ENCODE results near the gene TPGS1. TPM values are rescaled to one million over a fixed set of nuclear protein-coding genes. Genes with fewer than 3 reads are reported as not detected.

TPGS1 gene
- polyA plus RNA-seq, 3 donors from 2014 or later, result 28.8 to 63.6 (median 37.0) TPM

DNA sequence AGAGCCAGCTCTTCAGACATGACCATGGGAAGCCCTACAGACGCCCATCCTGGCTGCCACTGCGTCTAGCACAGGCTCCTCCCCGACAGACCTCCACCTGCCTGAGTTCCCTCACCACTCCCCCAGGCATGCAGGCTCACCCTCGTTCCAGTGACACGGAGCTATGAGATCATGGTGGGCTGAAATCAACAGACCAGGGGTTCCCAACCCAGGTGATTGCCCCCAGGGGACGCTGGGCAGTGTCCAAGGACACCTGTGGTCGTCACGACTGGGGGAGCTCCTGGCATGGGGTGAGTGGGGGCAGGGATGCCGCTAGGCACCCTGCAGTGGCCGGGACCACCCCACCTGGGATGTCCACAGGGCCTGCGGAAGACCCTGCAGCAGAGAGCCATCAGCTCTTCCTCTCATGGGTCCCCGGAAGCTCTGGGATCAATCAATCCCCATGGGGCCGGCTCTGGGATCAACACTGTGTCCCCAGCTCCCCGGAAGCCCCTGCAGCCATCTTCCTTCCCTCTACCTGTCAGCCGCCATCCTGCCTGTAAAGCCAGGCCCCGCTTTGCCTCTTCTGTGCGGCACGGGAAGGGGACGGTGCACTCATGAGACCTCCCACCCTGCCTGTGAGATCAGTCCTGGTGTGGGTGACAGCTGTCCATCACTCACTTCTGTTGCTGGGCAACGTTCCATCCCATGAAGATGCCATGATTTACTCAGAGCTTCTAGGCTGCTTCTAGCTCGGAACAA lies 23.8 kb upstream of the TPGS1 start:
- H3K9me3 Mint-ChIP-seq, result peaks cover 0 to 6% (median 4%) of the 10 kb centered on the region in 6 donors
- peaks cover 13% of the 10 kb centered on the region in 2 donors for H3K4me1 Mint-ChIP-seq
- no peak for DNase-seq
- no peaks in the 10 kb centered on the region for H3K36me3 Mint-ChIP-seq
- H3K4me3 Mint-ChIP-seq, result no peak overlapping the region
- H3K27ac Mint-ChIP-seq, result no peak overlapping the region
- peaks cover 16 to 27% (median 25%) of the 10 kb centered on the region in 3 donors for H3K27me3 Mint-ChIP-seq (ENCODE audit: low read depth in 3 of 3)

- Mint-ChIP-seq H3K9me3 (peaks cover 0 to 6% (median 4%) of the 10 kb centered on the region in 6 donors), H3K36me3 (no peaks in the 10 kb centered on the region), H3K4me3 (no peak overlapping the region), H3K4me1 (peaks cover 13% of the 10 kb centered on the region in 2 donors), H3K27me3 (ENCODE audit: low read depth in 3 of 3) (peaks cover 13 to 25% (median 24%) of the 10 kb centered on the region in 3 donors), H3K27ac (no peak overlapping the region)
- no peak for DNase-seq
Measured at GRCh38 chr19:484494-484893, 22.8 kb upstream of the TPGS1 start.

- peaks cover 10 to 21% (median 18%) of the 10 kb centered on the region in 3 donors for H3K27me3 Mint-ChIP-seq (ENCODE audit: low read depth in 3 of 3)
- H3K27ac Mint-ChIP-seq, result no peak overlapping the region
- no peak for DNase-seq
- H3K9me3 Mint-ChIP-seq, result peaks cover 0 to 6% (median 4%) of the 10 kb centered on the region in 6 donors
- H3K4me1 Mint-ChIP-seq, result peaks cover 8 to 13% of the 10 kb centered on the region in 2 donors
- H3K36me3 Mint-ChIP-seq, result no peaks in the 10 kb centered on the region
- H3K4me3 Mint-ChIP-seq, result no peak overlapping the region
Measured at GRCh38 chr19:485077-485476, 22.2 kb upstream of the TPGS1 start.

DNA sequence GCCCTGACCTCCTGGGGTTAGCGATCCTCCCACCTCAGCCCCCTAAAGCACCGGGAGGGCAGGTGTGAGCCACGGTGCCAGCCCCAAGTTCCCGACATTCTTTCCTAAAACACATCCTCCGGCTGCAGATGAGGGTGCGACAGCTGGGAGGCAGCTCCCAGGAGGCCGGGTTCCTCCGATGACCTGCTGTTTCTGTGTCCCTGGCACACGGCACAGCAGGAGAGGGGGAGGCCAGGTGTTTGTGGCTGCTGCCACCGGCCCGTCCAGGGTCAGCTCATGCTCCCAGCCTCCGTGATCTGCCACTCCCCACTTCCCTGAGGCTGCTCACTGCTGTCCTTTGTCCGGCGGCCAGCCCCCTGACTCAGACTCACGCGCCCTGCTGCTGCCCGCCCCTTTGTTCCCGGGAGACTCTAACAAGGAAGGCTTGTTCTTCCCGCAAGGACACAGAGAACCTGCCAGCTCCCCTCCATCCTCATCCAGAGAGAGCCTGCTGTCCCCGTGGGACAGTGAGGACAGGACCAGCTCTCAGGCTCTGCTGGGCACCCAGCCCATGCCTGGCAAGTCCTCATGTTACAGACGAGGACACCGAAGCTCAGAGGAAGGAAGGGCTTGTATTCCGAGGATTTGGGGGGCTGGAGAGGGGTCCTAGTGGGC lies 21.6 kb upstream of the TPGS1 start:
- Mint-ChIP-seq H3K27ac (no peak overlapping the region), H3K9me3 (peaks cover 0 to 3% (median 1%) of the 10 kb centered on the region in 6 donors), H3K4me1 (peaks cover 2 to 14% of the 10 kb centered on the region in 2 donors)

DNA sequence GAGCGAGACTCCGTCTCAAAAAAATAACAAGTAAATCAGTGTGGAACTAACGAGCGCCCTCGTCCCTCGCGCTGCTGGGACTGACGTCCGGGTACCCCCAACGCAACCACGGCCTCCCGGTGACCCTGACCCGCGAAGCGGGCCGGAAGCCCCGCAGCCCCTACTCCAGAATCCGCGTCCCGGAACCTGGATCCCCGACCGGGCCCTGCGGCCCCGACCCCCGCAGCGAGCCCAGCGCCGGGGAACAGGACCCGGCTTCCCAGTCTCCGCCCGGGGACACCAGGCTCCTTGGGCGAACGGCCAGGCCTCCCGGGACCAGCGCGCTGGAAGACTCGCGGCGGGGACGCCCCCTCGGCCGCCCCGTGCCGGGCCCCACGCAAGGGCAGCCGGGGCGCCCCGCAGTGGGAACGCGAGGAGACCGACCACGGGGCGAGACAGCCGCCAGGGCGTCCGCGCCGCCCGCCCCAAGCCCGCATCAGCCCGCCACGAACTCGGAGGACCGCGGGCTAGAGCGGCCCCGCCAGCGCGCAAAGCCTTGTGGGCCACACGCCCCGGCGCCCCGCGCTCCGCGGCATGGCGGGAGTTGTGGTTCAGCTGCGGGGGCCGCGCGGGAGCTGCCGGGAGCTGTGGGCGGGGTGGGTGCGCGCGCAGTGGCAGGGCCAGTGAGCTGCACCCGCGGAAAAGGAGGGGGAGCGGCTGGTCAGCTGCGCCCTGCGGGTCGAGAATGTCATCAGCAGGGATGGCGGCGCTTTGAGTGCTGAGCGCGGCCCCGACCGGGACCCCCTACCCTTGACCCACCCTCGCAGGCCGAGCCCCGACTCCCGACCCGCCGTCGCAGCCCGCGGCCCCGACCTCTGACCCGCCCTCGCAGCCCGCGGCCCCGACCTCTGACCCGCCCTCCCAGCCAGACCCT lies 18.5 kb upstream of the TPGS1 start:
- H3K4me1 Mint-ChIP-seq, result peaks cover 0 to 17% of the 10 kb centered on the region in 2 donors
- peaks cover 0 to 14% (median 6%) of the 10 kb centered on the region in 3 donors for H3K27me3 Mint-ChIP-seq (ENCODE audit: low read depth in 3 of 3)
- H3K27ac Mint-ChIP-seq, result peak overlapping the region; percentile 60 to 84 (median 73)
- H3K36me3 Mint-ChIP-seq, result peaks cover 0 to 2% (median 0%) of the 10 kb centered on the region in 3 donors
- peak overlapping the region; percentile 77 to 83 (median 81) for H3K4me3 Mint-ChIP-seq
- no peaks in the 10 kb centered on the region for H3K9me3 Mint-ChIP-seq
- DNase-seq, result peak; percentile 93 to 94 (median 94)

More for the DNA sequence above, 21.6 kb upstream of the TPGS1 start:
- peaks cover 3 to 19% (median 12%) of the 10 kb centered on the region in 3 donors for H3K27me3 Mint-ChIP-seq (ENCODE audit: low read depth in 3 of 3)
- peak overlapping the region in 1 of 5 donors; percentile 38 for H3K4me3 Mint-ChIP-seq
- no peak for DNase-seq
- H3K36me3 Mint-ChIP-seq, result no peaks in the 10 kb centered on the region

GRCh38 chr19:489418-490196 lies 17.7 kb upstream of the TPGS1 start:
- Mint-ChIP-seq H3K27me3 (ENCODE audit: low read depth in 3 of 3) (peaks cover 0 to 14% (median 6%) of the 10 kb centered on the region in 3 donors), H3K36me3 (peaks cover 0 to 3% (median 0%) of the 10 kb centered on the region in 3 donors), H3K27ac (peak overlapping the region in 3 of 6 donors; percentile 16 to 77 (median 53)), H3K4me3 (peak overlapping the region; percentile 57 to 78 (median 72)), H3K4me1 (peaks cover 0 to 17% of the 10 kb centered on the region in 2 donors), H3K9me3 (no peaks in the 10 kb centered on the region)
- DNase-seq, result peak in 1 of 3 donors; percentile 20

GRCh38 chr19:491146-491741 lies 16.1 kb upstream of the TPGS1 start:
- no peak for DNase-seq
- Mint-ChIP-seq H3K4me3 (no peak overlapping the region), H3K4me1 (peaks cover 0 to 17% of the 10 kb centered on the region in 2 donors), H3K27me3 (ENCODE audit: low read depth in 3 of 3) (peaks cover 0 to 14% (median 10%) of the 10 kb centered on the region in 3 donors), H3K27ac (no peak overlapping the region), H3K9me3 (peaks cover 0 to 1% (median 0%) of the 10 kb centered on the region in 6 donors), H3K36me3 (peaks cover 0 to 3% (median 0%) of the 10 kb centered on the region in 3 donors)

DNA sequence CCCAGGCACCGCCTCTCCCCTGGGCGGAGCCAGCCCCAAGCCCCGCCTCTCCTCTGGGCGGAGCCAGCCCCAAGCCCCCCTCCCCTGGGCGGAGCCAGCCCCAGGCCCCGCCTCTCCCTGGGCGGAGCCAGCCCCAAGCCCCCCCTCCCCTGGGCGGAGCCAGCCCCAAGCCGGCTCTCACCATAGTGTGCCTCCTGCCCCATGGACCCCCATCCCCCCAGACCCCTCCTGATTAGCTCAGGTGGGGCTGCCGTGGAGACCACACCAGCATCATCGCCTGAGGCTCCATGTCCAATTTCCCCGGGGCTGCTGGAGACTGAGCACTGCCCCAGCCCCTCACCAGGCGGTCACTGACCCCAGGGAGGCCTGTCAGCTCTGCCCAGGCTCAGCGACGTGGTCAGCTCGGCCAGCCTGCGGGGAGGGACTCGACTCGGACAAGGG lies 15.2 kb upstream of the TPGS1 start:
- Mint-ChIP-seq H3K9me3 (peaks cover 0 to 1% (median 0%) of the 10 kb centered on the region in 6 donors), H3K4me3 (no peak overlapping the region), H3K36me3 (peaks cover 0 to 3% (median 0%) of the 10 kb centered on the region in 3 donors), H3K27ac (no peak overlapping the region), H3K27me3 (ENCODE audit: low read depth in 3 of 3) (peaks cover 0 to 14% (median 10%) of the 10 kb centered on the region in 3 donors), H3K4me1 (peaks cover 0 to 17% of the 10 kb centered on the region in 2 donors)
- DNase-seq, result peak; percentile 21 to 29 (median 25)

DNA sequence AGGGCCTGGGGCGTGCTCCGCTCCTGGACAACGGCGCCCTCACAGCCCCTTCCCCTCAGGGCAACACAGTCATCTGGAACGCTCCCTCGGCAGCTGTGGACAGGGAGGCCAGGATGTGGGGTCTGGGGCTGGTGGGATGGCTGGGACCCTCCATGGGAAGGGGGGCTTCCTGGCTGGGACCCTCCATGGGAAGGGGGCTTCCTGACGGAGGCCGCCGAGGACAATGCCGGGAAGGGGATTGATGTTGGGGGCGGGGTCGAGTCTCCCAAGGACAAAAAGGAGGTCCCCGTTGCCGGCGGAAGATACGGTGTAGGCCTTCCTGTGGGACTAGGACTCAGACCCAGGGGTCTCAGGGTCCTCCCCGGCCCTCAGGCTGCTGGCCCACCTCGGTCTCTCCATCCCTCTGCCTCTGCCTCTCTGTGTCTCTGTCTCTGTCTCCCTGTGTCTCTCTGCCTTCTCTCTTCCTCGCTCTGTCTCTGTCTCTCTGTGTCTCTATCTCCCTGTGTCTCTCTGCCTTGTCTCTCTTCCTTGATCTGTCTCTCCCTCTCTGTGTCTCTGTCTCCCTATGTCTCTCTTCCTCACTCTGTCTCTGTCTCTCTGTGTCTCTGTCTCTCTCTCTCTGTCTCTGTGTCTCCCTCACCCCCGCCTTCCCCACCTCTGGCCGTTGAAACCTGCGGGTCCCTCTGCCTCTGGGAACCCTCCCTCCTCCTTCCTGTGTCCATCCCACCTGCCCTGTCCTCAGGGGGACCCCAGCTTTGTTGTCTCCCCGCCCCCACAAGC lies 13.7 kb upstream of the TPGS1 start:
- H3K36me3 Mint-ChIP-seq, result peaks cover 0 to 3% (median 0%) of the 10 kb centered on the region in 3 donors
- peaks cover 0 to 1% (median 0%) of the 10 kb centered on the region in 6 donors for H3K9me3 Mint-ChIP-seq

DNA sequence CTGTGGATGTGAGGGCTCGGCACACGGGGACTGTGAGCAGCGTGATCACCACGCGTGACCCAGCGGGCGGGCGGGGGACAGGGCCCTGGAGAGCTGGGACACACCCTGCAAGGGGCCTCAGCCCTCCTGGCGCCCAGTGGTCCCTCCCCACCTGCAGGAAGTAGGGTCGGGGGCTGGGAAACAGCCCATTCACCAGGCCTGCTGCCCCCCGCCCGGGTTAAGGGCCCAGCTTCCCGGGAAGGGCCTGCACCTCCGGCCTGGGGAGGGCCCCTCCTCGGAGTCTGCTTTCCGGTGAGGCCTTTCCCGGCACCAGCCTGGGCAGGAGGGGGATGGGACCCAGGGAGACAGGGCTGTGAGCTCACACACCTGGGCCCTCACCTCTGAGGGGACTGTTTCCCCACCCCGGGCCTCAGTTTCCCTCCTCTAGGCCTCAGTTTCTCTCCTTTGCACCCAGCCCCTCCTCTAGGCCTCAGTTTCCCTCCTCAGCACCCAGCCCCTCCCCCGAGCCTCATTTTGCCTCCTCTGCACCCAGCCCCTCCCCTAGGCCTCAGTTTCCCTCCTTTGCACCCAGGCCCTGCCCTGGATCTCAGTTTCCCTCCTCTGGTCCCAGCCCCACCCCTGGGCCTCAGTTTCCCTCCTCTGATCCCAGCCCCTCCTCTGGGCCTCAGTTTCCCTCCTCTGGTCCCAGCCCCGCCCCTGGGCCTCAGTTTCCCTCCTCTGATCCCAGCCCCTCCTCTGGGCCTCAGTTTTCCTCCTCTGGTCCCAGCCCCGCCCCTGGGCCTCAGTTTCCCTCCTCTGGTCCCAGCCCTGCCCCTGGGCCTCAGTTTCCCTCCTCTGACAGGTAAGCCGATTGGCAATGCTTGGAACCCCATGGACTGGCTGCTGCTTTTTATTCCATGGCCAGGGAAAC lies 12.9 kb upstream of the TPGS1 start:
- H3K27ac Mint-ChIP-seq, result no peak overlapping the region
- H3K9me3 Mint-ChIP-seq, result peaks cover 0 to 4% (median 0%) of the 10 kb centered on the region in 6 donors
- H3K36me3 Mint-ChIP-seq, result peaks cover 0 to 3% (median 0%) of the 10 kb centered on the region in 3 donors
- DNase-seq, result no peak
- peaks cover 0 to 15% of the 10 kb centered on the region in 2 donors for H3K4me1 Mint-ChIP-seq
- H3K4me3 Mint-ChIP-seq, result no peak overlapping the region
- H3K27me3 Mint-ChIP-seq (ENCODE audit: low read depth in 3 of 3), result peaks cover 3 to 16% (median 11%) of the 10 kb centered on the region in 3 donors

More for the DNA sequence above, 13.7 kb upstream of the TPGS1 start:
- no peak for DNase-seq
- Mint-ChIP-seq H3K27me3 (ENCODE audit: low read depth in 3 of 3) (peaks cover 0 to 13% (median 11%) of the 10 kb centered on the region in 3 donors), H3K4me3 (peak overlapping the region in 2 of 5 donors; percentile 1 to 12), H3K27ac (peak overlapping the region in 5 of 6 donors; percentile 32 to 79 (median 60)), H3K4me1 (peaks cover 0 to 12% of the 10 kb centered on the region in 2 donors)

- Mint-ChIP-seq H3K27me3 (ENCODE audit: low read depth in 3 of 3) (peaks cover 3 to 18% (median 16%) of the 10 kb centered on the region in 3 donors), H3K27ac (no peak overlapping the region), H3K36me3 (peaks cover 0 to 3% (median 0%) of the 10 kb centered on the region in 3 donors), H3K4me1 (peaks cover 0 to 11% of the 10 kb centered on the region in 2 donors), H3K9me3 (peaks cover 0 to 5% (median 0%) of the 10 kb centered on the region in 6 donors), H3K4me3 (no peak overlapping the region)
- DNase-seq, result no peak
Measured at GRCh38 chr19:495081-495401, 12.3 kb upstream of the TPGS1 start.
